RPMI8226 (cell line): Measurements from ENCODE around the gene EIF3B.
"Not testable (repeated sequence)": the region's sequence is repeated elsewhere in the genome, so short reads cannot be mapped to it uniquely, and the experiment has no call there.

Experiments
- DNase-seq: peaks from one replicate; pipeline ENCODE4 v3.0.0-alpha.2; 2015

The EIF3B gene

GRCh38 chr7:2354186-2354938, at the start of gene EIF3B:
Gene EIF3B, plus strand, starts transcription at chr7:2354827. Its CDS starts 95 bp downstream, at chr7:2354922.
- DNase-seq: peak; percentile 97

- not testable (repeated sequence) for DNase-seq
Measured at GRCh38 chr7:2305258-2305657, 49.4 kb upstream of the EIF3B start.

DNA sequence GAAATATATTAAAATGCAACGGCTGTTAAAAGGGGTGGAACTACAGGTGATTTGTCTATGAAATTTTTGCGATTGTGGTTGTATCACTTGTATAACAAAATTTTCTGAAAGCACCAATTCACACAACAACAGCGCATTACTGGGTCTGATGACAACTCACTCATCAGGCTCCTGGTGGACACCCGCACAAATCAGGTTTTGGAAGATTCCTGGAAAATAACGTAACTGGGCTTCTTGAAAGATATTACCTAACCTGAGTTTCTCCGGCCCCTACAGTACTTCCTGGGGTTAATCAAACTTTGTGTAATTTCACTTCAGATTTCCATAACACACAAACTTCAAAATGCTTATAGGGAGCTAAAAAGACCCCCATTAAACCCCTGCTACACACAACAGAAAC, 47.9 kb upstream of the EIF3B start:
- DNase-seq: no peak

DNA sequence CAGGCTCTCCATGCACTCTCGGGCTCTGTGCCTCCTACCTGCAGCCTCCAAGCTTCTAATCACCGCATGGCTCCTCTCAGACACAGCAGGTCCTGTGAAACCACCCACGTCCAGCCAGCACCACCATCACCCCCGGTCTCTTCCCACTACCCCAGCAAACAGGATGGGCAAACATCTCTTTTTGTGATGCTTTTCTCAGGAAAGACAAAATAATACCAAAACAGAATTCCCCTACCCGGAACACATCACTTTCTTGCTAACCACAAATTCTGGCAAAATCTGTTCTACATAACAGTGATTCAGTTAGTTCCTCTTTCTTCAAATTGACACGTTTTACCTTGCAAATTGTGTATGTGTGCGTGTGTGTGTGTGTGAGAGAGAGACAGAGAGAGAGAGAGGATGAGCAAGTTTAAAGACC, 46.9 kb upstream of the EIF3B start:
- peak; percentile 55 for DNase-seq

DNA sequence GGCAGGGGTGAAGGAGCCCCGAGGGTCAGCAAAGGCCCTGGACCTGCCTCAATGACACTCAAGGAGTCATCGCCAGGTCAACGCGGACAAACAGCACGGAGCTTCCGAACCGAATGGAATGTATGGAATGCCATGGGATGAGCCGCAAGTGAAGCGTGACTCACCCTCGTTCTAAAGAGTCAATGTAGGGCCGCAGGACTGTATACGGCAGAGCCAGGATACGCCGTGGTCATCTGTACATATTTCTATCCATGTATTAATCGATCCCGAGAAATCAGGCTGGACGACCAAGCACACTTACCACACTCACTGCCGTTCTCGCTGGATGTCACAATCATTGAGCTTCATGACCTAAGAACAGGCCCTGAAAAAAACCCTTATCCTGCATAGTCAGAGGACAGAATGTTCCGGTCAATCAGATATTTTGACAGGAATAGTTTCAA, 44.7 kb upstream of the EIF3B start:
- DNase-seq: no peak

- no peak for DNase-seq
Measured at GRCh38 chr7:2312267-2312929, 42.2 kb upstream of the EIF3B start.

- peak; percentile 40 for DNase-seq
Measured at GRCh38 chr7:2313450-2314208, 41.0 kb upstream of the EIF3B start.

- DNase-seq: peak; percentile 96
Measured at GRCh38 chr7:2314209-2314955, 40.2 kb upstream of the EIF3B start, which contains the start of gene SNX8. Gene SNX8, minus strand, starts transcription at chr7:2314441. Its CDS starts 20 bp downstream, at chr7:2314421.

DNA sequence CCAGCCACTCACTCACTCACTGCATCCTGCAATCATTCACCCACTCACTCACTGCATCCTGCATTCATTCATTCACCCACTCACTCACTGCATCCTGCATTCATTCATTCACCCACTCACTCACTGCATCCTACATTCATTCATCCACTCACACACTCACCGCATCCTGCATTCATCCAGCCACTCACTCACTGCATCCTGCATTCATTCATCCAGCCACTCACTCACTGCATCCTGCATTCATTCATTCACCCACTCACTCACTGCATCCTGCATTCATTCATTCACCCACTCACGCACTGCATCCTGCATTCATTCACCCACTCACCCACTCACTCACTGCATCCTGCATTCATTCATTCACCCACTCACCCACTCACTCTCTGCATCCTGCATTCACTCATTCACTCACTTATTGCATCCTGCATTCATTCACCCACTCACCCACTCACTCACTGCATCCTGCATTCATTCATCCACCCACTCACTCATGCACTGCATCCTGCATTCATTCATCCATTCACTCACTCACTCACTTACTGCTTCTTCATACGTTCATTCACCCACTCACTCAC, 39.6 kb upstream of the EIF3B start:
- DNase-seq: not testable (repeated sequence)

DNA sequence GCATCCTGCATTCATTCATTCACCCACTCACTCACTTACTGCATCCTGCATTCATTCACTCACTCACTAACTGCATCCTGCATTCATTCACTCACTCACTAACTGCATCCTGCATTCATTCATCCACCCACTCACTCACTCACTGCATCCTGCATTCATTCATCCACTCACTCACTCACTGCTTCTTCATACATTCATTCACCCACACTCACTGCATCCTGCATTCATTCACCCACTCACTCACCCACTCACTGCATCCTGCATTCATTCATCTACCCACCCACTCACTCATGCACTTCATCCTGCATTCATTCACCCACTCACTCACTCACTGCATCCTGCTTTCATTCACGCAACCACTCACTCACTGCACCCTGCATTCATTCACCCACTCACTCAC, 38.8 kb upstream of the EIF3B start:
- DNase-seq: no peak

DNA sequence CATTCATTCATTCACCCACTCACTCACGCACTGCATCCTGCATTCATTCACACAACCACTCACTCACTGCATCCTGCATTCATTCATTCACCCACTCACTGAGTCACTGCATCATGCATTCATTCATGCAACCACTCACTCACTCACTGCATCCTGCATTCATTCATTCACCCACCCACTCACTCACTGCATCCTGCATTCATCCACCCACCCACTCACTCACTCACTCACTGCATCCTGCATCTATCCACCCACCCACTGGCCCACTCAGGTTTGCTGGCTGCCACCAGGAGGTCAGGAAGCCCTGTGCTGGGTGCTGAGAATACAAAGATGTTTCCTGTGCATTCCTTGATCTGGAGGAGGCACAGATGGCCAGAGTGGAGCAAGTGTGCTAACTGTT, 38.0 kb upstream of the EIF3B start:
- DNase-seq: no peak

- DNase-seq: peak; percentile 26
Measured at GRCh38 chr7:2317556-2318293, 36.9 kb upstream of the EIF3B start.

DNA sequence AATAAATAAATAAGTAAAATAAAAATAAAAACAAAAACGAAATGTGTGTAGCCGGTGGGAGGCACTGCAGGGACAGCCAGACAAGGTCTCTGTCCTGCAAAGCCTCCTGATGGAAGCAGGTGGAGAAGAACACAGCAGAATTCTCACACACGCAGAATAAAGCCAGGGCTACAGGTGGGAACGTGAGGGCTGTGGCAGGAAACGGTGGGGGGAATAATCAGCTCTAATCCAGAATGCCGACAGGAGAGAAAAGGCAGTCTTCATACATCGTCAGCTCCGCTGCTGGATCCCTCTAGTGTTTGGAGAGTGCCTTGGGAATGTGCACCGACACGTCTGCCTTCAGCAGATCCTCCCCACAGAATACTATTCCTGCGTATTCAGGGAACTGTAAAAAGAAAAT, 33.6 kb upstream of the EIF3B start:
- DNase-seq: no peak

DNA sequence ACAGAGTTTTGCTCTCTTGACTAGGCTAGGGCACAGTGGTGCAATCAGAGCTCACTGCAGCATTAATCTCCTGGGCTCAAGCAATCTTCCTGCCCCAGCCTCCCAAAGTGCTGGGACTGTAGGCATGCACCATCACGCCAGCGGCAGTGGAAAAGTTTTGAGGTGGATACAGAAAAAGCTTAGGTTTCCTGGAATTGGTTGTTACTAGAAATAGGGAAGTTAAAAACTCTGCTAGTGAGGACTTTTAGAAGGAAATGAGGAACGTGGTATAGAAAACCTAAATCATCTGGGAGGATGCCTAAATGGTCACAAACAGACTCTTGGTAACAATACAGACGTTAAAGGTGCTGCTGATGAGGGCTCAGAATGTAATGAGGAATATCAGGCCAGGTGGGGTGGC, 29.5 kb upstream of the EIF3B start:
- no peak for DNase-seq

- DNase-seq: no peak
Measured at GRCh38 chr7:2326951-2327350, 27.7 kb upstream of the EIF3B start.

DNA sequence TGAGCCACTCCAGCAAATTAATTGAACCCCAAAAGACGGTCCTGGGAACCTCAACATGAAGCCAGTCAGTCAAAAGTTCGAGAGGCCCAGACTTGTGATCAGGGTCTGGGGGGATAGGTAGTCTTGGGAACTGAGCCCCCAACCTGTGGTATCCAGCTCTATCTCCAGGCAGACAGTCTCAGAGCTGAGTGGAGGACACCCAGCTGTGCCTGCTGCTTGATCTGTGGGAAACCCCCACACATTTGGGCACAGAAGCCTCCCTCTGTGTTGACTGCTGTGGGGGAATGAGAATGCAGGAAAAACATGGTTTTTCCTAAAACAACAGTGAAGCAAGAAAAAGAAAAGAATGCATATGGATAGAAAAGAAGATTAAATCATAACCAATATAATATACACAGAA, 24.1 kb upstream of the EIF3B start:
- no peak for DNase-seq

GRCh38 chr7:2331707-2332106, 22.9 kb upstream of the EIF3B start:
- no peak for DNase-seq

DNA sequence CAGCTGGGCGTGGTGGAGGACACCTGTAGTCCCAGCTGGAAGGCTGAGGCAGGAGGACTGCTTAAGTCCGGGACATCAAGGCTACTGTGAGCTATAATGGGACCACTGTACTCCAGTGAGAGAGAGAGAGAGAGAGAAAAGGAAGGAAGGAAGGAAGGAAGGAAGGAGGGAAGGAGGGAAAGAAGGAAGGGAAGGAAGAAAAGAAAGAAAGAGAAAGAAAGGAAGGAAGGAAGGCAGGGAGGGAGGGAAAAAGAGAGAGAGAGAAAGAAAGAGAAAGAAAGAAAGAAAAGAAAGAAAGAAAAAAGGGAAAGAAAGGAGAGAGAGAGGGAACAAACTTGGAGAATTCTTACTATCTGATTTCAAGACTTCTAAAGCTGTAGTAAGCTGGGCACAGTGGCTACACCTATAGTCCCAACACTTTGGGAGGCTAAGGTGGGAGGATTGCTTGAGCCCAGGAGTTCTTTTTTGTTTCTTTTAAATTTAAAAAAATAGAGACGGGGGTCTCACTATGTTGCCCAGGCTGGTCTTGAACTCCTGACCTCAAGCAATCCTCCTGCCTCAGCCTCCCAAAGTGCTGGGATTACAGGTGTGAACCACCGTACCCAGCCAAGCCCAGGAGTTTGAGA, 21.9 kb upstream of the EIF3B start:
- not testable (repeated sequence) for DNase-seq

DNA sequence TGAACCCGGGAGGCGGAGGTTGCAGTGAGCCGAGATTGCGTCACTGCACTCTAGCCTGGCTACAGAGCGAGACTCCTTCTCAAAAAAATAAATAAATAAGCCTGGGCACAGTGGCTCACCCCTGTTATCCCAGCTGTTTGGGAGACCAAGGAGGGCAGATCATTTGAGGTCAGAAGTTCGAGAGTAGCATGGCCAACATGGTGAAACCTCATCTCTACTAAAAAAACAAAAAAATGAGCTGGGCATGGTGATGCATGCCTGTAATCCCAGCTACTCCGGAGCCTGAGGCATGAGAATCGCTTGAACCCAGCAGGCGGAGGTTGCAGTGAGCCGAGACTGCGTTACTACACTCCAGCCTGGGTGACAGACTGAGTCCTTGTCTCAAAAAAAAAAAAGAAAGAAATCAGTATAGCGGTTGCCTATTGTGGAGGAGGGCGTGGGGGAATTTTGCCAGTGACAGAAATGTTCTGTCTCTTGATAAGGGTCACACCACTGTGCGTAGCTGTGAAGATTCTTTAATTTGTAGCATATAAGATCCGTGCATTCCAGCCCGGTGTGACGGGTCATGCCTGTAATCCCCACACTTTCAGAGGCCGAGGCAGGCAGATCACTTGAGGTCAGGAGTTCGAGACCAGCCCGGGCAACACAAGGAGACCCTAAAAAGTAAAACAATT, 17.9 kb upstream of the EIF3B start:
- no peak for DNase-seq

GRCh38 chr7:2347351-2348063, 7.1 kb upstream of the EIF3B start:
- not testable (repeated sequence) for DNase-seq
